ENCODE results near the gene RNF223. TPM values are rescaled to one million over a fixed set of nuclear protein-coding genes. Genes with fewer than 3 reads are reported as not detected.

The RNF223 gene
- total RNA-seq, 1 donor from 2014 or later, result 0.65 TPM

DNA sequence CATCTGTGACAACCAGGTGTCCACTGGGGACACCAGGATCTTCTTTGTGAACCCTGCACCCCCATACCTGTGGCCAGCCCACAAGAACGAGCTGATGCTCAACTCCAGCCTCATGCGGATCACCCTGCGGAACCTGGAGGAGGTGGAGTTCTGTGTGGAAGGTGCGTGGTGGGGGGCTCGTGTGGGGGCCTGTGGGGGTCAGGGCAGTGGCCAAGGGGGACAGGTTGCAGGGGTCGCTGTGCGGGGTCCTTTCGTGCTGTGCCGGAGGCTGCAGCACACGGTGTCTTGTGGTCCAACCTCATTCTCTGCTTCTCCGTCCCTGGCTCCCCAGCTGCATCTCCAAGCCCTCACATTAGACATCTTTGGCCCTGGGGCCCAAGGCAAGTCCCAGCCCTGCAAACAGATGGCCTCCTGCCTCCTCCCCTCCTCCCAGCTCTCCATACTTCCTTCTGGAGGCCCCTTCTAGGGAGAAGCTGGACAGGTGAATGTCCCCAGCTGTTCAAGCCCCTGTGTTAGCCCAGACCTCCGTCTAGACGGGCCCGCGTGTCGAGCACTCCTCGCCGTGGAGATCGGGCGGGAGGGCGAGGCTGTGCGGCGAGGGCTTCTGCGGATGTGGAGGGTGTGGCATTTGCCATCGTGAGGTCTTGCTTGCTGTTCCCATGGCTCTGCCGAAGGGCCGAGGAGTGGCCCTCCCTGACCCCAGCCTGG, 51.6 kb downstream of the RNF223 start:
- ATAC-seq, result no peak
- no peak overlapping the region for H3K27ac ChIP-seq
- intact Hi-C loops (cut with DNase I), result no loop called here
- H3K27me3 ChIP-seq (ENCODE audit: low read depth), result no peaks in the 10 kb centered on the region
- H3K36me3 ChIP-seq, result no peaks in the 10 kb centered on the region
- no peak for DNase-seq
- H3K4me3 ChIP-seq, result no peak overlapping the region
- no peak for TF ChIP-seq CTCF (IDR thresholded peaks at IDR 0.05)
- peaks cover 58% of the 10 kb centered on the region for H3K4me1 ChIP-seq
- no peaks in the 10 kb centered on the region for H3K9me3 ChIP-seq

GRCh38 chr1:1021920-1022259, 52.2 kb downstream of the RNF223 start:
- H3K27me3 ChIP-seq (ENCODE audit: low read depth), result no peaks in the 10 kb centered on the region
- H3K4me3 ChIP-seq, result peak overlapping the region; percentile 77
- DNase-seq (no peak), ATAC-seq (no peak)
- no peaks in the 10 kb centered on the region for H3K36me3 ChIP-seq
- no peak for TF ChIP-seq CTCF (IDR thresholded peaks at IDR 0.05)
- no peak overlapping the region for H3K27ac ChIP-seq
- H3K9me3 ChIP-seq, result no peaks in the 10 kb centered on the region
- intact Hi-C loops (cut with DNase I), result no loop called here
- peaks cover 57% of the 10 kb centered on the region for H3K4me1 ChIP-seq

- no peaks in the 10 kb centered on the region for H3K36me3 ChIP-seq
- H3K27ac ChIP-seq, result peak overlapping the region; percentile 56
- no peak for TF ChIP-seq CTCF (IDR thresholded peaks at IDR 0.05)
- peak overlapping the region; percentile 77 for H3K4me3 ChIP-seq
- H3K9me3 ChIP-seq, result no peaks in the 10 kb centered on the region
- DNase-seq (peak; percentile 80), ATAC-seq (peak; percentile 30 to 46)
- intact Hi-C loops (cut with DNase I), result no loop called here
- no peaks in the 10 kb centered on the region for H3K27me3 ChIP-seq (ENCODE audit: low read depth)
- H3K4me1 ChIP-seq, result peaks cover 51% of the 10 kb centered on the region
Measured at GRCh38 chr1:1021010-1021919, 52.8 kb downstream of the RNF223 start.

Other genes starting within 250 kb of the RNF223 start
- gene SAMD11, start 150.4 kb downstream of the RNF223 start, total RNA-seq, result 2.2 TPM
- 46.5 TPM for gene NOC2L, start 115.0 kb downstream of the RNF223 start, total RNA-seq
- gene KLHL17, start 113.7 kb downstream of the RNF223 start, total RNA-seq, result 17.0 TPM
- gene PLEKHN1, start 107.8 kb downstream of the RNF223 start, total RNA-seq, result 1.2 TPM
- not detected for gene PERM1, start 92.2 kb downstream of the RNF223 start, total RNA-seq
- gene HES4, start 74.2 kb downstream of the RNF223 start, total RNA-seq, result 21.4 TPM
- gene ISG15, start 60.8 kb downstream of the RNF223 start, total RNA-seq, result 76.9 TPM
- 114 TPM for gene AGRN, start 54.2 kb downstream of the RNF223 start, total RNA-seq
- 11.7 TPM for gene C1orf159, start 41.8 kb upstream of the RNF223 start, total RNA-seq
- 6.6 TPM for gene TTLL10, start 99.6 kb upstream of the RNF223 start, total RNA-seq
- gene TNFRSF18, start 132.3 kb upstream of the RNF223 start, total RNA-seq, result 0.47 TPM
- gene TNFRSF4, start 139.8 kb upstream of the RNF223 start, total RNA-seq, result 3.0 TPM
- 127 TPM for gene SDF4, start 157.7 kb upstream of the RNF223 start, total RNA-seq
- gene B3GALT6, start 157.9 kb upstream of the RNF223 start, total RNA-seq, result 13.7 TPM
- 1.2 TPM for gene C1QTNF12, start 172.4 kb upstream of the RNF223 start, total RNA-seq
- gene UBE2J2, start 199.5 kb upstream of the RNF223 start, total RNA-seq, result 49.9 TPM
- gene SCNN1D, start 206.1 kb upstream of the RNF223 start, total RNA-seq, result 4.3 TPM
- 50.6 TPM for gene ACAP3, start 233.6 kb upstream of the RNF223 start, total RNA-seq
- gene PUSL1, start 234.3 kb upstream of the RNF223 start, total RNA-seq, result 16.2 TPM